Right hindlimb (tissue), 1 donor: ENCODE results near the gene GPR62.

Experiments
- DNase-seq: peaks from one replicate; pipeline ENCODE4 v3.0.0-alpha.2; 2018

Gene GPR62

GRCh38 chr3:51938780-51939425 lies 16.3 kb upstream of the GPR62 start:
- no peak for DNase-seq

- no peak for DNase-seq
Observed at GRCh38 chr3:51940648-51941462, 14.3 kb upstream of the GPR62 start.

- no peak for DNase-seq
Observed at GRCh38 chr3:51941463-51941797, 13.8 kb upstream of the GPR62 start.

GRCh38 chr3:51941798-51942602 lies 13.2 kb upstream of the GPR62 start, which contains the start of the genes PARP3 and RRP9:
PARP3 (plus strand) TSS chr3:51942363; CDS start chr3:51943356, 993 bp downstream.
RRP9 (minus strand) TSS chr3:51941904; CDS start chr3:51941867, 37 bp downstream.
- DNase-seq: peak; percentile 100

GRCh38 chr3:51942603-51943450 lies 12.4 kb upstream of the GPR62 start:
- peak; percentile 49 for DNase-seq

- peak; percentile 23 for DNase-seq
Observed at GRCh38 chr3:51943451-51944391, 11.5 kb upstream of the GPR62 start.

GRCh38 chr3:51944451-51945021 lies 10.6 kb upstream of the GPR62 start:
- no peak for DNase-seq

GRCh38 chr3:51945031-51945840 lies 9.9 kb upstream of the GPR62 start:
- DNase-seq: peak; percentile 17

GRCh38 chr3:51945926-51946705 lies 9.1 kb upstream of the GPR62 start:
- DNase-seq: peak; percentile 11

GRCh38 chr3:51946796-51947195 lies 8.4 kb upstream of the GPR62 start:
- peak; percentile 9 for DNase-seq

GRCh38 chr3:51947215-51947900 lies 7.8 kb upstream of the GPR62 start:
- peak; percentile 12 for DNase-seq

- DNase-seq: no peak
Observed at GRCh38 chr3:51948016-51948580, 7.1 kb upstream of the GPR62 start.

- DNase-seq: no peak
Observed at GRCh38 chr3:51949121-51949520, 6.1 kb upstream of the GPR62 start.

- no peak for DNase-seq
Observed at GRCh38 chr3:51950899-51951298, 4.3 kb upstream of the GPR62 start.

- DNase-seq: no peak
Observed at GRCh38 chr3:51953445-51953844, 1.7 kb upstream of the GPR62 start.

- DNase-seq: no peak
Observed at GRCh38 chr3:51954105-51954504, 1.1 kb upstream of the GPR62 start.

- DNase-seq: no peak
Observed at GRCh38 chr3:51954713-51955112, 468 bp upstream of the GPR62 start.
